SK-N-MC (cell line): ENCODE results near the gene GALNT5.
"Not testable (repeated sequence)": the region's sequence is repeated elsewhere in the genome, so short reads cannot be mapped to it uniquely, and the experiment has no call there.

Source experiments
- FOXP2 ChIP-seq: optimal IDR thresholded peaks from 2 replicates; pipeline ENCODE3; 2011; ENCODE audit warnings: mild to moderate bottlenecking, moderate library complexity; ENCODE audit not compliant: insufficient read depth; ENCODE audit errors: extremely low read length, control extremely low read depth
- POLR2AphosphoS5 ChIP-seq: IDR thresholded peaks from 2 replicates; pipeline ENCODE4 v1.6.1; 2012; ENCODE audit warnings: mild to moderate bottlenecking, low read depth, low read length, borderline replicate concordance

DNA sequence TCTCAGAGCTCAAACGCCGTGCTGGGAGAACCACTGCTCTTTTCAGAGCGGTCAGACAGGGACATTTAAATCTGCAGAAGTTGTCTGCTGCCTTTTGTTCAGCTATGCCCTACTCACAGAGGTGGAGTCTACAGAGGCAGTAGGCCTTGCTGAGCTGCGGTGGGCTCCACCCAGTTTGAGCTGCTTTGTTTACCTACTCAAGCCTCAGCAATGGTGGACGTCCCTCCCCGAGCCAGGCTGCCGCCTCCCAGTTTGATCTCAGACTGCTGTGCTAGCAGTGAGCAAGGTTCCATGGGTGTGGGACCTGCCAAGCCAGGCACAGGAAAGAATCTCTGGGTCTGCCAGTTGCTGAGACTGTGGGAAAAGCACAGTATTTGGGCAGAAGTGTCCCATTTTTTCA is 21.8 kb downstream of the GALNT5 start:
- not testable (repeated sequence) for TF ChIP-seq POLR2AphosphoS5, FOXP2
